ENCODE results near the gene NTM.
"Not testable (repeated sequence)": the region's sequence is repeated elsewhere in the genome, so short reads cannot be mapped to it uniquely, and the experiment has no call there.

Gene NTM

GRCh38 chr11:131370090-131370751 is at the start of gene NTM:
Gene NTM, plus strand, starts transcription at chr11:131370615.
- no peak for DNase-seq (ENCODE audit: low read depth)

- no peak for DNase-seq (ENCODE audit: low read depth)
These were observed 45.4 kb upstream of the NTM start for GRCh38 chr11:131324921-131325570.

GRCh38 chr11:131326829-131327228 is 43.6 kb upstream of the NTM start:
- no peak for DNase-seq (ENCODE audit: low read depth)

- DNase-seq (ENCODE audit: low read depth), result no peak
These were observed 43.0 kb upstream of the NTM start for GRCh38 chr11:131327421-131327820.

GRCh38 chr11:131328843-131329242 is 41.6 kb upstream of the NTM start:
- DNase-seq (ENCODE audit: low read depth), result no peak

- no peak for DNase-seq (ENCODE audit: low read depth)
These were observed 39.4 kb upstream of the NTM start for GRCh38 chr11:131331010-131331409.

- DNase-seq (ENCODE audit: low read depth), result no peak
These were observed 38.9 kb upstream of the NTM start for GRCh38 chr11:131331546-131331945.

GRCh38 chr11:131334601-131335000 is 35.8 kb upstream of the NTM start:
- DNase-seq (ENCODE audit: low read depth), result no peak

- DNase-seq (ENCODE audit: low read depth), result not testable (repeated sequence)
These were observed 28.5 kb upstream of the NTM start for GRCh38 chr11:131341900-131342299.

- DNase-seq (ENCODE audit: low read depth), result not testable (repeated sequence)
These were observed 28.0 kb upstream of the NTM start for GRCh38 chr11:131342442-131342841.

- DNase-seq (ENCODE audit: low read depth), result no peak
These were observed 25.0 kb upstream of the NTM start for GRCh38 chr11:131345406-131345805.

GRCh38 chr11:131349368-131350086 is 20.9 kb upstream of the NTM start:
- DNase-seq (ENCODE audit: low read depth), result no peak

- DNase-seq (ENCODE audit: low read depth), result no peak
These were observed 19.5 kb upstream of the NTM start for GRCh38 chr11:131350872-131351271.

GRCh38 chr11:131351848-131352247 is 18.6 kb upstream of the NTM start:
- no peak for DNase-seq (ENCODE audit: low read depth)

GRCh38 chr11:131353766-131354165 is 16.6 kb upstream of the NTM start:
- no peak for DNase-seq (ENCODE audit: low read depth)

GRCh38 chr11:131354251-131354701 is 16.1 kb upstream of the NTM start:
- no peak for DNase-seq (ENCODE audit: low read depth)

- DNase-seq (ENCODE audit: low read depth), result no peak
These were observed 14.2 kb upstream of the NTM start for GRCh38 chr11:131356206-131356605.

GRCh38 chr11:131365329-131365930 is 5.0 kb upstream of the NTM start:
- DNase-seq (ENCODE audit: low read depth), result no peak

- no peak for DNase-seq (ENCODE audit: low read depth)
These were observed 731 bp downstream of the NTM start for GRCh38 chr11:131370901-131371790.

- DNase-seq (ENCODE audit: low read depth), result no peak
These were observed 1.3 kb downstream of the NTM start for GRCh38 chr11:131371791-131372104.

- DNase-seq (ENCODE audit: low read depth), result no peak
These were observed 2.0 kb downstream of the NTM start for GRCh38 chr11:131372234-131372962.
